H9 (cell line): ENCODE measurements around the gene DPP10. TPM values are rescaled to one million over a fixed set of nuclear protein-coding genes. Genes with fewer than 3 reads are reported as not detected.

ENCODE experiments used
- DNase-seq: peaks from one replicate; pipeline ENCODE4 v3.0.0-alpha.2; 2017
- H2AFZ ChIP-seq: one replicate; pipeline ENCODE4 v1.6.1; 2013; ENCODE audit warnings: mild to moderate bottlenecking, low read length, control low read depth, moderate library complexity
- H2AK5ac ChIP-seq: 2 replicates; pipeline ENCODE4 v1.6.1; 2013; ENCODE audit warnings: low read length, control low read depth, mixed read lengths; ENCODE audit not compliant: insufficient read length
- H2BK120ac ChIP-seq: one replicate; pipeline ENCODE4 v1.6.1; 2013; ENCODE audit warnings: low read depth, mild to moderate bottlenecking, low read length, control low read depth, inconsistent platforms; ENCODE audit not compliant: poor library complexity, severe bottlenecking
- H2BK12ac ChIP-seq: 2 replicates; pipeline ENCODE4 v1.6.1; 2013; ENCODE audit warnings: low read length, control low read depth, mixed read lengths, low read depth; ENCODE audit not compliant: insufficient read length
- H2BK15ac ChIP-seq: 2 replicates; pipeline ENCODE4 v1.6.1; 2013; ENCODE audit warnings: low read depth, low read length, control low read depth
- H2BK20ac ChIP-seq: one replicate; pipeline ENCODE4 v1.6.1; 2013; ENCODE audit warnings: low read depth, mild to moderate bottlenecking, low read length, control low read depth, inconsistent platforms; ENCODE audit not compliant: poor library complexity, severe bottlenecking
- H2BK5ac ChIP-seq: 2 replicates; pipeline ENCODE4 v1.6.1; 2013; ENCODE audit warnings: low read length, control low read depth, mixed read lengths; ENCODE audit not compliant: insufficient read length
- H3K14ac ChIP-seq: 2 replicates; pipeline ENCODE4 v1.6.1; 2013; ENCODE audit warnings: low read length, control low read depth; ENCODE audit not compliant: insufficient read depth
- H3K18ac ChIP-seq: 2 replicates; pipeline ENCODE4 v1.6.1; 2013; ENCODE audit warnings: low read depth, mild to moderate bottlenecking, mixed read lengths, low read length, control low read depth; ENCODE audit not compliant: insufficient read length
- H3K23ac ChIP-seq: 2 replicates; pipeline ENCODE4 v1.6.1; 2013; ENCODE audit warnings: low read length, control low read depth, mixed read lengths, low read depth; ENCODE audit not compliant: insufficient read length
- H3K23me2 ChIP-seq: 2 replicates; pipeline ENCODE4 v1.6.1; 2013; ENCODE audit warnings: low read depth, mild to moderate bottlenecking, mixed read lengths, low read length, control low read depth; ENCODE audit not compliant: insufficient read length, poor library complexity, severe bottlenecking
- H3K27ac ChIP-seq: 2 replicates; pipeline ENCODE4 v1.5.1; 2013; ENCODE audit warnings: low read length, control low read depth, mixed read lengths, low read depth; ENCODE audit not compliant: insufficient read length
- H3K27me3 ChIP-seq: 2 replicates; pipeline ENCODE4 v1.6.1; 2013; ENCODE audit warnings: low read length, control low read depth, inconsistent platforms; ENCODE audit not compliant: insufficient read depth
- H3K4ac ChIP-seq: 2 replicates; pipeline ENCODE4 v1.6.1; 2013; ENCODE audit warnings: low read depth, mild to moderate bottlenecking, control low read depth, inconsistent platforms, low read length, moderate library complexity
- H3K4me1 ChIP-seq: 2 replicates; pipeline ENCODE4 v1.6.1; 2013; ENCODE audit warnings: low read length, control low read depth, inconsistent platforms; ENCODE audit not compliant: insufficient read depth
- H3K4me2 ChIP-seq: 2 replicates; pipeline ENCODE4 v1.6.1; 2013; ENCODE audit warnings: low read length, control low read depth, mixed read lengths; ENCODE audit not compliant: insufficient read length, insufficient read depth
- H3K56ac ChIP-seq: 2 replicates; pipeline ENCODE4 v1.6.1; 2013; ENCODE audit warnings: low read depth, mild to moderate bottlenecking, mixed read lengths, low read length, control low read depth; ENCODE audit not compliant: insufficient read length
- H3K79me1 ChIP-seq: 2 replicates; pipeline ENCODE4 v1.6.1; 2013; ENCODE audit warnings: low read depth, mild to moderate bottlenecking, moderate library complexity, low read length, control low read depth, inconsistent platforms; ENCODE audit not compliant: insufficient read depth, poor library complexity, severe bottlenecking
- H3K79me2 ChIP-seq: 2 replicates; pipeline ENCODE4 v1.6.1; 2013; ENCODE audit warnings: low read length, control low read depth, inconsistent platforms; ENCODE audit not compliant: insufficient read depth
- H3K9ac ChIP-seq: 2 replicates; pipeline ENCODE4 v1.6.1; 2013; ENCODE audit warnings: low read length, control low read depth, mixed read lengths; ENCODE audit not compliant: insufficient read length; ENCODE audit errors: extremely low read depth
- H3K9me3 ChIP-seq: one replicate; pipeline ENCODE4 v1.6.1; 2013; ENCODE audit warnings: low read depth, low read length, inconsistent platforms; ENCODE audit not compliant: control insufficient read depth
- H3T11ph ChIP-seq: one replicate; pipeline ENCODE4 v1.6.1; 2013; ENCODE audit warnings: mild to moderate bottlenecking, low read length, control low read depth, inconsistent platforms
- H4K20me1 ChIP-seq: one replicate; pipeline ENCODE4 v1.6.1; 2013; ENCODE audit not compliant: control insufficient read depth, insufficient read length, insufficient read depth
- H4K5ac ChIP-seq: 2 replicates; pipeline ENCODE4 v1.6.1; 2013; ENCODE audit warnings: low read depth, mild to moderate bottlenecking, mixed read lengths, low read length, control low read depth; ENCODE audit not compliant: insufficient read length
- H4K8ac ChIP-seq: replicated peaks from 2 replicates; pipeline ENCODE4 v1.6.1; 2013; ENCODE audit warnings: low read length, control low read depth, mixed read lengths, low read depth; ENCODE audit not compliant: insufficient read length
- H4K91ac ChIP-seq: 2 replicates; pipeline ENCODE4 v1.6.1; 2013; ENCODE audit warnings: low read depth, mild to moderate bottlenecking, moderate library complexity, mixed read lengths, low read length, control low read depth; ENCODE audit not compliant: insufficient read length
- H3K27ac Mint-ChIP-seq, 3 experiments: 2 replicates in 2 of 3; 3 replicates in 1 of 3; pipeline ENCODE4 v1.8.0; 2020 to 2021; ENCODE audit warnings: mixed read lengths in 3 of 3, mild to moderate bottlenecking in 1 of 3, moderate library complexity in 1 of 3
- H3K27me3 Mint-ChIP-seq: 2 replicates; pipeline ENCODE4 v1.8.0; 2021; ENCODE audit warnings: low read depth, mild to moderate bottlenecking, moderate library complexity, mixed read lengths
- H3K36me3 Mint-ChIP-seq, 3 experiments: 2 replicates in 2 of 3; 3 replicates in 1 of 3; pipeline ENCODE4 v1.8.0; 2020 to 2021; ENCODE audit warnings: low read depth in 3 of 3, mixed read lengths in 3 of 3; ENCODE audit not compliant: insufficient read depth in 1 of 3
- H3K4me1 Mint-ChIP-seq, 2 experiments: 2 replicates each; pipeline ENCODE4 v1.8.0; 2020; ENCODE audit warnings: mixed read lengths in 2 of 2
- H3K4me3 Mint-ChIP-seq, 2 experiments: 2 replicates in 1 of 2; 3 replicates in 1 of 2; pipeline ENCODE4 v1.8.0; 2020 to 2021; ENCODE audit warnings: mild to moderate bottlenecking in 2 of 2, mixed read lengths in 2 of 2, moderate library complexity in 1 of 2
- H3K9me3 Mint-ChIP-seq, 2 experiments: 2 replicates in 1 of 2; 3 replicates in 1 of 2; pipeline ENCODE4 v1.8.0; 2020; ENCODE audit warnings: mild to moderate bottlenecking in 2 of 2, mixed read lengths in 2 of 2, moderate library complexity in 1 of 2
- WGBS: extraction: QIAGEN DNeasy Blood & Tissue Kit; methylation state at CpG from one replicate; pipeline ENCODE4 v1.1.7; 2013; ENCODE audit warnings: missing lambda C conversion rate, low lambda C conversion rate, mixed read lengths; ENCODE audit not compliant: insufficient read length; ENCODE audit errors: extremely low coverage; 5-methylcytosine and 5-hydroxymethylcytosine counted together
- total RNA-seq: library from RNA; stranded (reverse); gene quantifications from 2 replicates; pipeline ENCODE4 v1.2.1, GENCODE V29; 2021
- TF ChIP-seq, protein P1 (sequence below): fragments of 200-600 bp; sonication (generic); conservative IDR thresholded peaks from 3 replicates; pipeline ENCODE4 v1.8.0; 2021; ENCODE audit warnings: antibody characterized with exemption, mild to moderate bottlenecking

DPP10 gene
- total RNA-seq, 1 experiment from 2014 or later: 11.3 TPM

- Mint-ChIP-seq H3K4me1 (peaks cover 35% of the 10 kb centered on the region in 2 experiments), H3K36me3 (no peaks in the 10 kb centered on the region), H3K9me3 (0 out of 5 replicates have a peak, but pooled peaks cover 0 to 3% of the 10 kb centered on the region in 2 experiments), H3K27me3 (no peaks in the 10 kb centered on the region), H3K4me3 (no peak overlapping the region), H3K27ac (no peak overlapping the region)
- H3T11ph ChIP-seq: no peak overlapping the region
- no peaks in the 10 kb centered on the region for H3K9me3 ChIP-seq
- no peak overlapping the region for H3K18ac ChIP-seq
- H2AK5ac ChIP-seq: no peak overlapping the region
- no peaks in the 10 kb centered on the region for H3K23me2 ChIP-seq
- no peak for DNase-seq
- no peak overlapping the region for H2BK12ac ChIP-seq
- no peak overlapping the region for H2AFZ ChIP-seq
- no peak overlapping the region for H2BK15ac ChIP-seq
- no peaks in the 10 kb centered on the region for H3K27me3 ChIP-seq
- no peaks in the 10 kb centered on the region for H3K79me1 ChIP-seq
- H4K91ac ChIP-seq: no peak overlapping the region
- no peak overlapping the region for H2BK5ac ChIP-seq
- no peak overlapping the region for H3K4ac ChIP-seq
- H3K4me2 ChIP-seq: no peak overlapping the region
- no peak overlapping the region for H3K27ac ChIP-seq
- no peak overlapping the region for H2BK120ac ChIP-seq
- no CpG with 5 or more reads among the region's 8 CpGs for WGBS
- H3K23ac ChIP-seq: no peak overlapping the region
- H4K20me1 ChIP-seq: no peaks in the 10 kb centered on the region
- H4K5ac ChIP-seq: no peak overlapping the region
- no peak overlapping the region for H3K14ac ChIP-seq
- TF ChIP-seq, protein P1, sequence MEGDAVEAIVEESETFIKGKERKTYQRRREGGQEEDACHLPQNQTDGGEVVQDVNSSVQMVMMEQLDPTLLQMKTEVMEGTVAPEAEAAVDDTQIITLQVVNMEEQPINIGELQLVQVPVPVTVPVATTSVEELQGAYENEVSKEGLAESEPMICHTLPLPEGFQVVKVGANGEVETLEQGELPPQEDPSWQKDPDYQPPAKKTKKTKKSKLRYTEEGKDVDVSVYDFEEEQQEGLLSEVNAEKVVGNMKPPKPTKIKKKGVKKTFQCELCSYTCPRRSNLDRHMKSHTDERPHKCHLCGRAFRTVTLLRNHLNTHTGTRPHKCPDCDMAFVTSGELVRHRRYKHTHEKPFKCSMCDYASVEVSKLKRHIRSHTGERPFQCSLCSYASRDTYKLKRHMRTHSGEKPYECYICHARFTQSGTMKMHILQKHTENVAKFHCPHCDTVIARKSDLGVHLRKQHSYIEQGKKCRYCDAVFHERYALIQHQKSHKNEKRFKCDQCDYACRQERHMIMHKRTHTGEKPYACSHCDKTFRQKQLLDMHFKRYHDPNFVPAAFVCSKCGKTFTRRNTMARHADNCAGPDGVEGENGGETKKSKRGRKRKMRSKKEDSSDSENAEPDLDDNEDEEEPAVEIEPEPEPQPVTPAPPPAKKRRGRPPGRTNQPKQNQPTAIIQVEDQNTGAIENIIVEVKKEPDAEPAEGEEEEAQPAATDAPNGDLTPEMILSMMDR: no peak
- H3K9ac ChIP-seq: no peak overlapping the region
- no peak overlapping the region for H3K56ac ChIP-seq
- no peak overlapping the region for H4K8ac ChIP-seq
- no peaks in the 10 kb centered on the region for H3K79me2 ChIP-seq
- no peak overlapping the region for H2BK20ac ChIP-seq
- peaks cover 7% of the 10 kb centered on the region; the same call in 1 of the 2 replicates for H3K4me1 ChIP-seq
Measured at GRCh38 chr2:114609801-114610200, 167.4 kb downstream of the DPP10 start.
